GM19463 (cell line): Measurements from ENCODE around the gene CD274.
A peak's percentile ranks its signal among the peaks of the same experiment; 100 is the strongest.
"Not testable (repeated sequence)": the region's sequence is repeated elsewhere in the genome, so short reads cannot be mapped to it uniquely, and the experiment has no call there.

ENCODE experiments used
- ATAC-seq: cut with Tn5 transposase; IDR thresholded peaks from one replicate; pipeline ENCODE4 v1.9.1; 2021; ENCODE audit warnings: mild to moderate bottlenecking, moderate library complexity; ENCODE audit not compliant: unreplicated experiment

Gene CD274

GRCh38 chr9:5460157-5460556, 9.8 kb downstream of the CD274 start:
- ATAC-seq = no peak

DNA sequence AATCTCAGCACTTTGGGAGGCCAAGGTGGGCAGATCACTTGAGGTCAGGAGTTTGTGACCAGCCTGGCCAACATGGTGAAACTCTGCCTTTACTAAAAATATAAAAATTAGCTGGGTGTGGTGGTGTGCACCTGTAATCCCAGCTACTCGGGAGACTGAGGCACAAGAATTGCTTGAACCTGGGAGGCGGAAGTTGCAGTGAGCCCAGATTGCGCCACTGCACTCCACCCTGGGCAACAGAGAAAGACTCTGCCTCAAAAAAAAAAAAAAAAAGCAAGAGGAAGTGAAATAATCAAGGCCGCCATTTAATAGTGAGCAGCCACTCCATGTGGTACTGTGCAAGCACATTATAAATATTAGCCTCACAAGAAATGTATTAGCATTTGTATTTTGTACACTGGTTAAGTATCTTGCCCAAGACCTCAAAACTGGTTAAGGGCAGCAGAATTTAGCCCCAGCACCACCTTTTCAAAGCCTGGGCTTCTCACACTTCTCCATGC, 14.5 kb downstream of the CD274 start:
- ATAC-seq = not testable (repeated sequence)

DNA sequence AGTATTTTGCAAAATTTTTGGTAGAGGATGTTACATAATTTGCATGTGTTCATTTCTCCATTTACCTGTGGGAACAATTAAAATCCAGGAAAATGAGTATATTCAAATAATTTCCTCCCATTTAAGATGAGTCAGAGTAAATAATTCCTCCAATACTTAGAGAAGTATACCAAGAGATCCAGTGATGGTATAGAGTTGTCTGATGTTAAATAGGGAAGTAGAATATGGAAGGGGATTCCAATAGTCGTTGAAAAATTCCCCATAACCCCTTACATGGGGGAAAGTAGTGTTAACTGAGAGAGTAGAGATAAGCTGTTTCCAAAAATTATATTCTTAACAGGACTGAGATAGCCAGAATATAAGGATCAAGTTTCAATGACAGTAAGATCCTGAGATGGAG, 15.7 kb downstream of the CD274 start:
- ATAC-seq = no peak

GRCh38 chr9:5466766-5467165, 16.4 kb downstream of the CD274 start:
- ATAC-seq = no peak

GRCh38 chr9:5468850-5469249, 18.5 kb downstream of the CD274 start:
- no peak for ATAC-seq

- ATAC-seq = no peak
Observed at GRCh38 chr9:5470122-5470521, 19.8 kb downstream of the CD274 start.

DNA sequence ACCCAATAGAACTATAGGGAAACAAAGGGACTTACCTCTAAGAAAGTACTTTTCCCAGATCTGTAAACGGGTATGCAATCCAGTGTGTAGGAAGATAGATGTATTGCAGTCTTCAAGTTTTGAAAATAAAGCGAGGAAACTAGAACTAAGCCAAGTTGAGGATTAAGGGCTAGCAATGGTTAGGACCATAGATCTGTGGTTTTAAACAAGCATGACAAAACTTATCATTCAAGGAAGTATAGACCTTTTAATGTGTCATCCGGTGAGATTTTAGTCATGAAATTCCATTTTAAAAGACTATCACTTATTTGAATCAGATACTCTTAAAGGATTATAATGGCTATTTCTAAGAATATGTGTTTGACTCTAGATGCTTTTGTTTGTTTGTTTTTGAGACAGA, 20.5 kb downstream of the CD274 start:
- ATAC-seq = no peak

DNA sequence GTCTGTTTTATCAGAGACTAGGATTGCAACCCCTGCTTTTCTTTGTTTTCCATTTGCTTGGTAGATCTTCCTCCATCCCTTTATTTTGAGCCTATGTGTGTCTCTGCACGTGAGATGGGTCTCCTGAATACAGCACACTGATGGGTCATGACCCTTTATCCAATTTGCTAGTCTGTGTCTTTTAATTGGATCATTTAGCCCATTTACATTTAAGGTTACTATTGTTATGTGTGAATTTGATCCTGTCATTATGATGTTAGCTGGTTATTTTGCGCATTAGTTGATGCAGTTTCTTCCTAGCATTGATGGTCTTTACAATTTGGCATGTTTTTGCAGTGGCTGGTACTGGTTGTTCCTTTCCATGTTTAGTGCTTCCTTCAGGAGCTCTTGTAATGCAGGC, 25.3 kb downstream of the CD274 start:
- not testable (repeated sequence) for ATAC-seq

DNA sequence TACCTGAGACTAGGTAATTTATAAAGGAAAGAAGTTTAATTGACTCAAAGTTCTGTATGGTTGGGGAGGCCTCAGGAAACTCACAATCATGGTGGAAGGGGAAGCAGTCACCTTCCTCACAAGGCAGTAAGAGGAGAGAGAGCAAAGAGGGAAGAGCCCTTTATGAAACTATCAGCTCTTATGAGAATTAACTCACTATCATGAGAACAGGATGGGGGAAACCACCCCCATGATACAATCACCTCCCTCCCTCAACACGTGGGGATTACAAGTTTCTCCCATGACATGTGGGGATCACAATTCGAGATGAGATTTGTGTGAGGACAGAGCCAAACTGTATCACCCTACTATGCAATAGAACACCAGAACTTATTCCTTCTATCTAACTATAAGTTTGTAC, 27.9 kb downstream of the CD274 start:
- no peak for ATAC-seq

DNA sequence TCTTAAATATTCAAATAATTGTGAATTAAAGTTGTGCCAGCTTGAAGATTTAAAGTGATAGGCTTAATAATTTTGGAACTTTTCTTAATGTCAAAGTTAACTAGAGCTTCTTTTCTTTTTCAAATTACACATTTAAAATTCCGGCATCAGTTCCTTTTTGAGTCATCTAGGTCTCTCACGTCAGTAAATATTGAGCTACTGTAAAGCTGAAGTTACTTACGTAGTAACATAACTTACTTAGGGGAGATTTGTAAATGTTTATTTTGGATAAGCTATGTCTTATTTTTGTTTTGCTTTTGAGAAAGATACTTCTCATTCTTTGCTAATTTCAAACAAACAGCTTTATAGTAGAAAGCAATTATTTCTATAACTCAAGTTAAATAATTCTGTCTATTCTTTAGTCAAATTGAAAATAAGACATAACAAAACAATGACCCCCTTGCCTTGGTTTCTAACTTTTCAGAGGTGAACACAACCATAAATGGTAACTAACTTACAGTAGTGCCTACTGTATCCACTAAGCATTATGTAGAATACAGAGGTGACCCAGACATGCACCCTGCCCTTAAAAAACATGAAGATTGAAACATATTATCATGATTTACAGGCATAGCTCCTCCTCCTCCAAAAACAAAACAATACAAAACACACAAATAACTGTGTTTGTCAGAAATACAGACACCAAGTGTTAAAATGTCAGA, 29.8 kb downstream of the CD274 start:
- peak; percentile 46 for ATAC-seq

GRCh38 chr9:5480919-5481318, 30.6 kb downstream of the CD274 start:
- no peak for ATAC-seq

DNA sequence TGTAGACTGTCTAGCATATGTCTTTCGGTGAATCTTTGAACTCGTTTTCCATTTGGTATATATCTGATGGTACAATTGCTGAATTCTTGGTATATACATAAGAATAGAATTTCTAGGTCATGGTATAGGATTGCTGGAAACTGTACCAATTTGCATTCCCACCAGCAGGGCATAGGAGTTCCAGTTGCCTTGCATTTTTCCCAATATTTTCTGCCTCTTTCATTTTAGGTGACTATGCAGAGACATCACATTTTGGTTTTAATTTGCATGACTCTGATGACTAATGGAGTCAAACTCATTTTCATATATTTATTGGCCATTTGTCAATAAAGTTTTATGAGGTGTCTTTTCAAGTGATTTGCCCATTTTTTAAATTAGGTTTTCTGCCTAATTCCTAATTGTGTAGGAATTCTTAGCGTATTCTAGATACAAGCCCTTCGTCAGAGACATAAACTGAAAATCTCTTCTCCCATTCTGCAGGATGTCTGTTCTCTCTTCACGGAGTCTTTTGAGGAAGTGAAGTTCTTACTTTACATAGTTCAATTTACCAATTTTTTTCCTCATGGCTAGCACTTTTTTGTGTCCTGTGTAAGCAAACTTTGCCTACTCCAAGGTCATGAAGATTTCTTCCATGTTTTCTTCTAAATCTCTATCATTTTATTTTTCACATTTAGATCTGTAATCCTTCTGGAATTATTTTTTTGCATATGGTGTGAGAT, 31.1 kb downstream of the CD274 start:
- ATAC-seq = no peak

DNA sequence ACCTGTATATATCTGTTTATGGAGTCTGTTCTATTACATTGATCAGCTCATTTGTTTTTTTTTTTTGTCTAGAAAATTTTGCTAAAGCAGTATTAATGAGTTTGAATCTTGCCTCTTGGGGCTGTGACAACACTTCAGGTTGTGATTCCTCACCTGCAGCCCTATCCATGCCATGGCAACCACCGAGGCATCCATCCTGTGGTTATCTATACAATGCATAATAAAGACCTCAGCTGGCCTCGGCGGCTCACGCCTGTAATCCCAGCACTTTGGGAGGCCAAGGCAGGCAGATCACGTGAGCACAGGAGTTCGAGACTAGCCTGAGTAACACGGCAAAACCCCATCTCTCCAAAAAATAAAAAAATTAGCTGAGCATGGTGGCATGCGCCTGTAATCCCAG, 31.9 kb downstream of the CD274 start:
- ATAC-seq = no peak

- no peak for ATAC-seq
Observed at GRCh38 chr9:5483306-5483705, 33.0 kb downstream of the CD274 start.

DNA sequence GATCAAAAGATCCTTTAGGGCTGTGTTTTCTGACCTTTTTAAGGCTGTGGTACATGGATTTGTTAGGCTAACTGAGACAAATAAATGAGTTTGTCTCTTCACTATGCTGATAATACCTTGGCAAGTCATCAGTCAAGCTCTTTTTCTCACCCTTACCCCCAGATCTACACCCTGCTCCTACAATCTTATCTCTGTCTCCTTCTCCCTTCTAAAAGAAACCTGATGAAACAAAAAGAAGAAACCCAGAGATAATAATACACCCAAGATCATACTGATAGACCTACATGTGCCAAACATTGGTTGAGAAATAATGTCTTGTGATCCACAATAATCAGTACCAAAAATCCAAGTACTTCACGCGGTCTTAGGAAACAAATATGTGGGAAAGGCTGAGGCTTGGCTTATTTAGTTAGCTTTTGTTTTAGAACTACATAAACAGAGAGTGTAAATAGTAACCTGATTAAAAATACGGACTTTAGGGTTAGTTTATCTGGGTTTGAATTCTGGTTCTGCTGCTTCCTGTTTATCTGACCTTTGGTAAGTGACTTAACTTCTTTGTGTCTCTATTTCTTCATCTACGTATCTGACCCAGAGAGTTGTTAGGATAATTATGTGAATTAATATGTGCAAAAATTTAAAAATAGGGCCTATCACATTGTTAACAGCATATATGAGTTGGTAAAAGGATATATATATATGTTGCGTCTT, 35.2 kb downstream of the CD274 start:
- no peak for ATAC-seq

DNA sequence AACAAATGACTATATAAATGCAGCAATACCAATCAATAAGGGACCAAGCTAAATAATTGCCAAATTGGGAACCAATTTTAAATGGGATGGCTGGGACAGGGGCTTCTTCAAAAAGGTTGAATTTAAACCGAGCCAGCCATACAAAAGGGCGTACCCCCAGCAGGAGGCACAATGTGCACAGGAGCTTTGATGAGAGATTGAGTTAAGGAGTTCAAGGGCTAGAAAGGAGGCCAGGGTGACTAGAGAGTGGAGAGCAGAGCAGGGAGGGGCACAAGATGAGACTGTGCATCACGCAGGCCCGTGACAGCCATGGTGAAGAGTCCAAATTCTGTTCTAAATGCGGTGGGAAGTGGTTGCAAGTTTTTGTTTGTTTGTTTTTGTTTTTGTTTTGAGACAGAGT, 36.6 kb downstream of the CD274 start:
- no peak for ATAC-seq

GRCh38 chr9:5488221-5489008, 38.1 kb downstream of the CD274 start:
- ATAC-seq = no peak

DNA sequence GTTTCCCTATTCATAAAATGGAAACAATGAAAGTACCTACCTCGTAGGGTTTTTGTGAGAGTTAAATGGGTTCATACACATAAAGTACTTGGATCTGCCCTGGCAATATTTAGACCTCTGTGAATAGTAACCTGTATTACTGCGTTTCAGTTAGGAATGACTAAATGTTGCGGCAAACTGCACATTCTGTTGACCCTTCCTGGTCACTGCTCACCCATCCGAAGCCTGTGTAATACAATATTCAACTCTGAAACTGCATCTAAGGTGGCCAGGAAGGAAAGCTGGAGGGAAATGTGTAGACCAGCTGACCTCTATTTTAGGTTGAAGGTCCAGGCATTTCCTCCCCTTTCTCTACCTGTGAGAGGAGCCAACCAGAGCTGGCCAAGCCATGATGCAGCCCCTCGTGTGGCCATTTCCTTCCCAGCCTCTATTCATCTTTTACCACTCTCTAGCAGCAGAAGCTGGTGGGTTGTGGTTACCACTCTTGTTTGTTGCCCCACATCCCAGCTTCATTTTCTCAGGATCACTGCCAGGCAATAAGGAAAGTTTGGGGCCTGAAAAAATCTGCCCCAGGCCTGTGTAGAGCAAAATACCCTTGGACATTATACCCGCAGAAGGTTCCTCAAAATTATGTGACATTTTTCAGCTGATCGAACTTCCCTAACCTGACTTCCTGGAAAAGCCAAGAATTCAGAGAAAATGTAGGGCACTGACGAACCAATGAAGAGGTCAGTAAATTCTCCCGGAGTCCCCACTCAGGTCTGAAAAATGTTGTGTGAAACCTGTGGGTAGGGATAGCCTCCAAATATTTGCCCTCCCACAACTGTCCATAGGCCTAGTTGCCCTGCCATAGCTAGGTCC, 39.5 kb downstream of the CD274 start:
- no peak for ATAC-seq

GRCh38 chr9:5492965-5493678, 42.8 kb downstream of the CD274 start:
- no peak for ATAC-seq
